Keratinocyte (primary cell): Measurements from ENCODE around the gene GXYLT2. TPM values are rescaled to one million over a fixed set of nuclear protein-coding genes. Genes with fewer than 3 reads are reported as not detected.
A peak's percentile ranks its signal among the peaks of the same experiment; 100 is the strongest.

Experiments
- DNase-seq: peaks from one replicate; pipeline ENCODE4 v3.0.0-alpha.2; 2011; ENCODE audit warnings: low read depth, missing footprints, low spot score
- FAIRE-seq: peaks from 2 replicates; lab custom pipeline; 2011; peaks lifted over from hg19 to GRCh38; lab: Jason Lieb, UNC
- H2AFZ ChIP-seq: 2 replicates; pipeline ENCODE4 v1.6.0; 2012; ENCODE audit warnings: low read length, control low read depth, inconsistent platforms; ENCODE audit not compliant: control insufficient read depth
- H3K27ac ChIP-seq: 2 replicates; pipeline ENCODE4 v1.5.1; 2011; ENCODE audit warnings: low read length; ENCODE audit not compliant: control insufficient read depth, insufficient read depth
- H3K27me3 ChIP-seq: 3 replicates; pipeline ENCODE4 v1.6.0; 2011; ENCODE audit warnings: low read length; ENCODE audit not compliant: control insufficient read depth, insufficient read depth; ENCODE audit errors: extremely low read depth
- H3K36me3 ChIP-seq, 2 experiments: 2 replicates in 1 of 2; 3 replicates in 1 of 2; pipeline ENCODE4 v1.5.1; 2011; ENCODE audit warnings: low read length in 2 of 2, mild to moderate bottlenecking in 1 of 2; ENCODE audit not compliant: control insufficient read depth in 2 of 2, insufficient read depth in 2 of 2; ENCODE audit errors: extremely low read depth in 1 of 2
- H3K4me1 ChIP-seq: 3 replicates; pipeline ENCODE4 v1.5.1; 2011; ENCODE audit warnings: low read length; ENCODE audit not compliant: control insufficient read depth, insufficient read depth; ENCODE audit errors: extremely low read depth
- H3K4me2 ChIP-seq: 3 replicates; pipeline ENCODE4 v1.6.0; 2011; ENCODE audit warnings: low read depth, low read length; ENCODE audit not compliant: control insufficient read depth, insufficient read depth; ENCODE audit errors: extremely low read depth
- H3K4me3 ChIP-seq, 3 experiments: fragments of 200-600 bp in 1 of 3; sonication (generic) in 1 of 3; 2 replicates in 2 of 3; 3 replicates in 1 of 3; pipeline ENCODE4 v1.5.1; 2011 to 2016; ENCODE audit warnings: low read length in 3 of 3, mild to moderate bottlenecking in 3 of 3, control low read depth in 2 of 3, inconsistent platforms in 1 of 3, low read depth in 1 of 3, mixed read lengths in 1 of 3, mixed run types in 1 of 3, moderate library complexity in 1 of 3; ENCODE audit not compliant: control insufficient read depth in 2 of 3, insufficient read depth in 2 of 3; ENCODE audit errors: extremely low read depth in 1 of 3
- H3K79me2 ChIP-seq: 2 replicates; pipeline ENCODE4 v1.6.0; 2012; ENCODE audit warnings: low read length; ENCODE audit not compliant: control insufficient read depth, insufficient read depth
- H3K9ac ChIP-seq: 3 replicates; pipeline ENCODE4 v1.6.0; 2011; ENCODE audit warnings: low read length; ENCODE audit not compliant: control insufficient read depth, insufficient read depth; ENCODE audit errors: extremely low read depth
- H3K9me1 ChIP-seq: 3 replicates; pipeline ENCODE4 v1.6.0; 2011; ENCODE audit warnings: low read length; ENCODE audit not compliant: control insufficient read depth, insufficient read depth; ENCODE audit errors: extremely low read depth
- H3K9me3 ChIP-seq: 2 replicates; pipeline ENCODE4 v1.5.1; 2012; ENCODE audit warnings: low read depth, low read length; ENCODE audit not compliant: control insufficient read depth
- H4K20me1 ChIP-seq: 3 replicates; pipeline ENCODE4 v1.6.0; 2011; ENCODE audit warnings: low read length; ENCODE audit not compliant: control insufficient read depth, insufficient read depth; ENCODE audit errors: extremely low read depth
- CTCF ChIP-seq, 3 experiments: IDR thresholded peaks in 1 of 3; conservative IDR thresholded peaks in 1 of 3; optimal IDR thresholded peaks in 1 of 3; 2 replicates in 2 of 3; 3 replicates in 1 of 3; pipeline versions ENCODE3 to v1.5.1; 2011; ENCODE audit warnings: low read length in 3 of 3, mild to moderate bottlenecking in 3 of 3, moderate library complexity in 2 of 3, control low read depth in 1 of 3, inconsistent platforms in 1 of 3; ENCODE audit not compliant: insufficient read depth in 2 of 3; ENCODE audit errors: extremely low read depth in 1 of 3
- EZH2 ChIP-seq: IDR thresholded peaks from one replicate; pipeline ENCODE4 v1.6.1; 2012; ENCODE audit warnings: inconsistent platforms, mild to moderate bottlenecking, low read length, moderate library complexity
- dilution Hi-C: fragments of 300-500 bp; cut with MboI; formaldehyde crosslinking; loops from one replicate; pipeline ENCODE4 v1.7.0; 2020; ENCODE audit warnings: low sequenced_read_pairs; ENCODE audit not compliant: extremely low pct_ligation_motif_present
- polyA plus RNA-seq, 5 experiments: library from polyadenylated mRNA; depleted of rRNA in 3 of 5; stranded (reverse) in 3 of 5; stranded (forward) in 1 of 5; unstranded in 1 of 5; fragments of >200 nt; gene quantifications; 1 replicate in 1 of 5; 2 replicates in 3 of 5; 3 replicates in 1 of 5; pipeline versions ENCODE4 v1.2.1 to v1.2.3, GENCODE V29; 2011 to 2012; ENCODE audit warnings: missing spikeins in 2 of 5, low read depth in 1 of 5, low replicate concordance in 1 of 5

The GXYLT2 gene
- polyA plus RNA-seq, 1 donor (not counting 4 experiments of a cell fraction or from before 2014, with no cell fraction given), result 1.4 TPM

GRCh38 chr3:72907131-72907711 is 19.4 kb downstream of the GXYLT2 start:
- DNase-seq (no peak), FAIRE-seq (peak; percentile 34)
- H3K4me2 ChIP-seq, result no peak overlapping the region
- no peaks in the 10 kb centered on the region for H3K79me2 ChIP-seq
- H3K9ac ChIP-seq, result no peak overlapping the region
- H3K9me3 ChIP-seq, result no peaks in the 10 kb centered on the region
- H3K27ac ChIP-seq, result no peak overlapping the region
- H3K4me1 ChIP-seq, result peaks cover 4% of the 10 kb centered on the region
- H3K9me1 ChIP-seq, result no peaks in the 10 kb centered on the region
- TF ChIP-seq EZH2, result no peak
- no peak for TF ChIP-seq CTCF (optimal IDR thresholded peaks at IDR 0.05 in 1 of 3, IDR thresholded peaks at IDR 0.05 in 1 of 3, conservative IDR thresholded peaks at IDR 0.05 in 1 of 3; ENCODE audit: extremely low read depth in 1 of 3, insufficient read depth in 2 of 3, low read length in 3 of 3)
- H2AFZ ChIP-seq, result no peak overlapping the region
- no peak overlapping the region for H3K4me3 ChIP-seq
- no peaks in the 10 kb centered on the region for H3K36me3 ChIP-seq
- no peaks in the 10 kb centered on the region for H4K20me1 ChIP-seq
- H3K27me3 ChIP-seq, result no peaks in the 10 kb centered on the region
- dilution Hi-C loops, result no loop called here

DNA sequence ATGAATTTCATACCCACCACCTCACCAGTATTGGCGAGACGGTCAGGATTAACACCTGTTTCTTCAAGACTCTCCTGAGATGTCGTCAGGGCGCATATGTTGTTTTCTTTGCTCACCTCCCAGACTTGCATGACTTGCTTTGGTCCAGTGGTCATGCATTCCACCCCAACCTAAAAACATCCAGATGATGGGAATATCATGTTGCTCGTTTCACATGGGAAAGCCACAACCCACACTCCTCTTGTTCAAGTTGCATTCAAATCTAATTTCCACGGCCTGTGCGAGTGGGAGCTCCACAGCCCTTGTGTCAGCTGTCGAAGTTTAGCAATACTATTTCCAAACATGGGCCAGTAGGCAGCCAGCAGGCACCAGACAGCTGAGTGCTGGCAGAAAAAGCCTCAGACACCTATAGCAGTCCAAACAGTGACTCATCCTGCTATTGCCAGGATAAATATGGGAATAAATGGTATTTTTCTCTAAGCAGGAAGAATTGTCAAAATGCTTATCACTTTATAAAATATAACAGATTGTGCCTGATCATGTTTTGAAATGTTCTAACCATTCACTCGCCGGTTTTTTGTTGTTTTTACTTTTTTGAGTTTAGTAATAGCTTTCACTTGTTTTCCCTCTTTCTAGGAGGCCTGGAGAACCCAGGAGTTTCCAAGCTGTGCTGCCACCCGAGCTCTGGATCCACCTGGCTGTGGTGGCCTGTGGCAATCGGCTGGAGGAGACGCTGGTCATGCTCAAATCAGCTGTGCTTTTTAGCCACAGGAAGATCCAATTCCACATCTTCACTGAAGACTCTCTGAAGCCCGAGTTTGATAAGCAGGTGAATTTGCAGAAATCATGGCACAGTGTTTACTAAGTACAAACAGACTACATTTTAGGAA is 20.1 kb downstream of the GXYLT2 start:
- H3K79me2 ChIP-seq, result no peaks in the 10 kb centered on the region
- H3K4me3 ChIP-seq, result no peak overlapping the region
- no peaks in the 10 kb centered on the region for H3K27me3 ChIP-seq
- no peaks in the 10 kb centered on the region for H4K20me1 ChIP-seq
- H3K36me3 ChIP-seq, result no peaks in the 10 kb centered on the region
- no peak overlapping the region for H3K27ac ChIP-seq
- H3K9ac ChIP-seq, result no peak overlapping the region
- no peak overlapping the region for H2AFZ ChIP-seq
- DNase-seq, result no peak
- peak; percentile 69 for FAIRE-seq
- no peak overlapping the region for H3K4me2 ChIP-seq
- H3K9me3 ChIP-seq, result no peaks in the 10 kb centered on the region
- H3K9me1 ChIP-seq, result no peaks in the 10 kb centered on the region
- TF ChIP-seq CTCF (optimal IDR thresholded peaks at IDR 0.05 in 1 of 3, IDR thresholded peaks at IDR 0.05 in 1 of 3, conservative IDR thresholded peaks at IDR 0.05 in 1 of 3; ENCODE audit: extremely low read depth in 1 of 3, insufficient read depth in 2 of 3, low read length in 3 of 3) (no peak), EZH2 (no peak)
- dilution Hi-C loops, result no loop called here
- peaks cover 4% of the 10 kb centered on the region for H3K4me1 ChIP-seq
